ENCODE measurements around the gene THY1. TPM values are rescaled to one million over a fixed set of nuclear protein-coding genes. Genes with fewer than 3 reads are reported as not detected.

Gene THY1
- total RNA-seq, 6 donors from 2014 or later: 0.39 to 30.5 (median 2.7) TPM; not detected in 1

- Histone ChIP-seq H3K36me3 (no peaks in the 10 kb centered on the region), H3K4me3 (peak overlapping the region; percentile 4 to 54 (median 40)), H3K27ac (peak overlapping the region in 2 of 4 donors; percentile 57 to 73), H3K4me1 (peaks cover 20 to 27% (median 24%) of the 10 kb centered on the region in 4 donors), H3K9me3 (no peaks in the 10 kb centered on the region), H3K27me3 (no peaks in the 10 kb centered on the region)
- 11 to 14% methylated on average over 4 to 10 of the region's 10 CpGs for WGBS, 2 donors
- DNase-seq (no peak), ATAC-seq (ENCODE audit: low FRiP score in 2 of 2) (no peak)
- no peak for TF ChIP-seq EP300 (IDR thresholded peaks at IDR 0.05)
- no peak for TF ChIP-seq CTCF (IDR thresholded peaks at IDR 0.05)
- no peak for TF ChIP-seq POLR2AphosphoS5 (IDR thresholded peaks at IDR 0.05)
- no peak for TF ChIP-seq POLR2A (IDR thresholded peaks at IDR 0.05)
Observed at GRCh38 chr11:119380827-119381180, 42.2 kb downstream of the THY1 start.

GRCh38 chr11:119380160-119380826 is 42.7 kb downstream of the THY1 start:
- DNase-seq (peak in 1 of 2 donors; percentile 18), ATAC-seq (ENCODE audit: low FRiP score in 2 of 2) (peak in 1 of 2 donors; percentile 22)
- no peak overlapping the region for H3K4me3 ChIP-seq
- H3K9me3 ChIP-seq: no peaks in the 10 kb centered on the region
- H3K27ac ChIP-seq: no peak overlapping the region
- TF ChIP-seq EP300 (IDR thresholded peaks at IDR 0.05) (no peak), POLR2AphosphoS5 (IDR thresholded peaks at IDR 0.05) (no peak), CTCF (IDR thresholded peaks at IDR 0.05) (no peak), POLR2A (IDR thresholded peaks at IDR 0.05) (no peak)
- 74 to 80% methylated on average over 12 to 13 of the region's 13 CpGs for WGBS, 2 donors
- no peaks in the 10 kb centered on the region for H3K27me3 ChIP-seq
- H3K4me1 ChIP-seq: peaks cover 22 to 31% (median 28%) of the 10 kb centered on the region in 4 donors
- H3K36me3 ChIP-seq: no peaks in the 10 kb centered on the region

- Histone ChIP-seq H3K36me3 (no peaks in the 10 kb centered on the region), H3K9me3 (no peaks in the 10 kb centered on the region), H3K4me1 (peaks cover 26 to 36% (median 30%) of the 10 kb centered on the region in 4 donors), H3K27ac (no peak overlapping the region), H3K27me3 (no peaks in the 10 kb centered on the region), H3K4me3 (no peak overlapping the region)
- ATAC-seq (ENCODE audit: low FRiP score in 2 of 2): no peak
- 69 to 80% methylated on average over 8 to 10 of the region's 10 CpGs for WGBS, 2 donors
- DNase-seq: peak in 1 of 2 donors; percentile 15
- TF ChIP-seq POLR2A (IDR thresholded peaks at IDR 0.05) (no peak), CTCF (IDR thresholded peaks at IDR 0.05) (no peak), EP300 (IDR thresholded peaks at IDR 0.05) (no peak), POLR2AphosphoS5 (IDR thresholded peaks at IDR 0.05) (no peak)
Observed at GRCh38 chr11:119378851-119379465, 44.0 kb downstream of the THY1 start.

GRCh38 chr11:119377961-119378667 is 44.9 kb downstream of the THY1 start:
- Histone ChIP-seq H3K4me1 (peaks cover 26 to 36% (median 31%) of the 10 kb centered on the region in 4 donors), H3K27me3 (no peaks in the 10 kb centered on the region), H3K9me3 (no peaks in the 10 kb centered on the region), H3K4me3 (no peak overlapping the region), H3K27ac (no peak overlapping the region), H3K36me3 (no peaks in the 10 kb centered on the region)
- peak in 1 of 2 donors; percentile 10 for DNase-seq
- no peak for ATAC-seq (ENCODE audit: low FRiP score in 2 of 2)
- TF ChIP-seq EP300 (IDR thresholded peaks at IDR 0.05) (no peak), CTCF (IDR thresholded peaks at IDR 0.05) (no peak), POLR2AphosphoS5 (IDR thresholded peaks at IDR 0.05) (no peak), POLR2A (IDR thresholded peaks at IDR 0.05) (no peak)
- 73 to 78% methylated on average over 4 to 6 of the region's 6 CpGs for WGBS, 2 donors

All from upper lobe of left lung (tissue), 6 donors.